Measurements from ENCODE around the gene PDE6B. TPM values are rescaled to one million over a fixed set of nuclear protein-coding genes. Genes with fewer than 3 reads are reported as not detected.
A peak's percentile ranks its signal among the peaks of the same experiment; 100 is the strongest.

PDE6B gene
- total and polyA plus RNA-seq, 4 donors = 2.7 to 24.6 (median 12.0) TPM

- H3K4me3 ChIP-seq = no peak overlapping the region
- WGBS, 2 donors = 16 to 27% methylated on average over 8 of the region's 8 CpGs
- peak; percentile 33 for TF ChIP-seq CTCF (IDR thresholded peaks at IDR 0.05; ENCODE audit: control extremely low read depth, extremely low read depth)
- H3K4me1 ChIP-seq (ENCODE audit: control insufficient read depth in 5 of 5, insufficient read depth in 5 of 5, low read length in 5 of 5) = peaks cover 0 to 4% (median 0%) of the 10 kb centered on the region in 5 donors
- peaks cover 0 to 5% (median 0%) of the 10 kb centered on the region in 4 donors for H3K9me3 ChIP-seq (ENCODE audit: control insufficient read depth in 4 of 4, insufficient read depth in 3 of 4, low read length in 3 of 4)
- H3K27me3 ChIP-seq (ENCODE audit: control insufficient read depth in 3 of 3, insufficient read depth in 3 of 3, low read length in 2 of 3) = peaks cover 0 to under 1% (median 0%) of the 10 kb centered on the region in 3 donors
- no peak overlapping the region for H3K27ac ChIP-seq (ENCODE audit: low read depth in 1 of 2, low read length in 1 of 2)
- H3K9ac ChIP-seq (ENCODE audit: insufficient read depth in 1 of 2, low read length in 2 of 2) = no peak overlapping the region
- ATAC-seq (ENCODE audit: insufficient read depth, low FRiP score) = no peak
- DNase-seq = peak; percentile 22 to 53 (median 40)
- H3K36me3 ChIP-seq (ENCODE audit: control insufficient read depth in 4 of 4, insufficient read depth in 4 of 4, low read length in 4 of 4) = no peaks in the 10 kb centered on the region
Measured at GRCh38 chr4:602559-602942, 22.8 kb upstream of the PDE6B start.

GRCh38 chr4:604131-604530, 21.2 kb upstream of the PDE6B start:
- peaks cover 0 to 2% (median 0%) of the 10 kb centered on the region in 3 donors for H3K27me3 ChIP-seq (ENCODE audit: control insufficient read depth in 3 of 3, insufficient read depth in 3 of 3, low read length in 2 of 3)
- 26 to 58% methylated on average over 3 of the region's 3 CpGs for WGBS, 2 donors
- no peak for ATAC-seq (ENCODE audit: insufficient read depth, low FRiP score)

DNA sequence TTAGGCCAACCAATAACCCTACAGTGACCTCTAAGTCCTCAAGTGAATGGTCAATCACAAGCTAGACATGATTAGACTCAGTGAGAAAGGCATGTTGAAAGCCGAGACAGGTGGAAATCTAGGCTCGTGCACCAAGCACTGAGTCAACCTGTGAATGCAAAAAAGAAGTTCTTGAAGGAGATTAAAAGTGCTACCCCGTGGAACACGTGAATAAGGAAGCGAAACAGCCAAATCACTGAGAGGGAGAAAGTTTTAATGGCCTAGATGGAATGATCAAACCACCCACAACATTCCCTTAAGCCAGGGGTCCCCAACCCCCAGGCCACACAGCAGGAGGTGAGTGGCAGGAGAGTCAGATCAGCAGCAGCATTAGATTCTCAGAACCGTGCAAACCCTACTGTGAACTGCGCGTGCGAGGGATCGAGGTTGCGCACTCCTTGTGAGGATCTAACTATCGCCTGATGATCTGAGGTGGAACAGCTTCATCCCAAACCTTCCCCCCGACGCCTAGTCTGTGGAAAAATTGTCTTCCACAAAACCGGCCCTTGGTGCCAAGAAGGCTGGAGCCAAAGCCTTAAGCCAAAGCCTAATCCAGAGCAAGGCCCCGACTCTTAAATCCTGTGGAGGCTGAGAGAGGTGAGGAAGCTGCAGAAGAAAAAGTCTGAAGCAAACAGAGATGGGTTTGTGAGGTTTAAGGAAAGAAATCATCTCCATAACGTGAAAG, 19.5 kb upstream of the PDE6B start:
- WGBS, 2 donors = 80 to 86% methylated on average over 17 of the region's 17 CpGs
- Histone ChIP-seq H3K4me3 (no peak overlapping the region), H3K27ac (ENCODE audit: low read depth in 1 of 2, low read length in 1 of 2) (no peak overlapping the region), H3K4me1 (ENCODE audit: control insufficient read depth in 5 of 5, insufficient read depth in 5 of 5, low read length in 5 of 5) (peaks cover 0 to under 1% (median 0%) of the 10 kb centered on the region in 5 donors), H3K36me3 (ENCODE audit: control insufficient read depth in 4 of 4, insufficient read depth in 4 of 4, low read length in 4 of 4) (no peaks in the 10 kb centered on the region), H3K27me3 (ENCODE audit: control insufficient read depth in 3 of 3, insufficient read depth in 3 of 3, low read length in 2 of 3) (peaks cover 0 to 2% (median 0%) of the 10 kb centered on the region in 3 donors), H3K9me3 (ENCODE audit: control insufficient read depth in 4 of 4, insufficient read depth in 3 of 4, low read length in 3 of 4) (peaks cover 0 to 12% (median 0%) of the 10 kb centered on the region in 4 donors), H3K9ac (ENCODE audit: insufficient read depth in 1 of 2, low read length in 2 of 2) (no peak overlapping the region)
- no peak for TF ChIP-seq CTCF (IDR thresholded peaks at IDR 0.05; ENCODE audit: control extremely low read depth, extremely low read depth)
- DNase-seq (no peak), ATAC-seq (ENCODE audit: insufficient read depth, low FRiP score) (no peak)

More at GRCh38 chr4:604131-604530, 21.2 kb upstream of the PDE6B start:
- no peak overlapping the region for H3K9ac ChIP-seq (ENCODE audit: insufficient read depth in 1 of 2, low read length in 2 of 2)
- peaks cover 0 to 5% (median 0%) of the 10 kb centered on the region in 4 donors for H3K9me3 ChIP-seq (ENCODE audit: control insufficient read depth in 4 of 4, insufficient read depth in 3 of 4, low read length in 3 of 4)
- no peak for DNase-seq
- H3K36me3 ChIP-seq (ENCODE audit: control insufficient read depth in 4 of 4, insufficient read depth in 4 of 4, low read length in 4 of 4) = no peaks in the 10 kb centered on the region
- no peak overlapping the region for H3K27ac ChIP-seq (ENCODE audit: low read depth in 1 of 2, low read length in 1 of 2)
- H3K4me3 ChIP-seq = no peak overlapping the region
- H3K4me1 ChIP-seq (ENCODE audit: control insufficient read depth in 5 of 5, insufficient read depth in 5 of 5, low read length in 5 of 5) = peaks cover 0 to 4% (median 0%) of the 10 kb centered on the region in 5 donors
- no peak for TF ChIP-seq CTCF (IDR thresholded peaks at IDR 0.05; ENCODE audit: control extremely low read depth, extremely low read depth)
